Mammary microvascular endothelial cell (primary cell): ENCODE data around the gene GLRX. TPM values are rescaled to one million over a fixed set of nuclear protein-coding genes. Genes with fewer than 3 reads are reported as not detected.

ENCODE experiments used
- total RNA-seq: library from RNA; depleted of rRNA; stranded (reverse); fragments of >200 nt; gene quantifications from 2 replicates; pipeline ENCODE4 v1.2.3, GENCODE V29; 2015

GLRX gene
- 32.6 and 36.0 TPM in 2 replicates for total RNA-seq

GRCh38 chr5:95822542-95823181 lies at the start of gene GLRX:
Gene GLRX, minus strand, starts transcription at chr5:95822726. Its CDS starts 64 bp downstream, at chr5:95822662.

Other genes with a start within 250 kb of the GLRX start
- gene GPR150, start 202.6 kb downstream of the GLRX start, total RNA-seq, result 1.5 and 1.9 TPM in 2 replicates
- 0.69 and 3.1 TPM in 2 replicates for gene RFESD, start 175.9 kb downstream of the GLRX start, total RNA-seq
- gene SPATA9, start 139.7 kb downstream of the GLRX start, total RNA-seq, result 0.39 and 2.3 TPM in 2 replicates
- gene RHOBTB3, start 91.4 kb downstream of the GLRX start, total RNA-seq, result 160 and 167 TPM in 2 replicates
- gene ELL2, start 139.1 kb upstream of the GLRX start, total RNA-seq, result 25.0 and 26.1 TPM in 2 replicates